Prostate gland (tissue), 2 donors: Measurements from ENCODE around the gene SURF6.

Source experiments
- POLR2A ChIP-seq: fragments of 450-650 bp; IDR thresholded peaks from one replicate; pipeline ENCODE4 v1.6.1; 2016; ENCODE audit warnings: antibody characterized with exemption, mild to moderate bottlenecking
- TF ChIP-seq, protein P1 (sequence below), 4 experiments: fragments of 200-600 bp in 2 of 4; fragments of 450-650 bp in 2 of 4; sonication (generic) in 2 of 4; IDR thresholded peaks; 1 replicate in 3 of 4; 2 replicates in 1 of 4; pipeline ENCODE4 v1.5.1; 2016 to 2019; ENCODE audit warnings: antibody characterized with exemption in 4 of 4, mild to moderate bottlenecking in 2 of 4, moderate library complexity in 2 of 4

- TF ChIP-seq, protein P1, sequence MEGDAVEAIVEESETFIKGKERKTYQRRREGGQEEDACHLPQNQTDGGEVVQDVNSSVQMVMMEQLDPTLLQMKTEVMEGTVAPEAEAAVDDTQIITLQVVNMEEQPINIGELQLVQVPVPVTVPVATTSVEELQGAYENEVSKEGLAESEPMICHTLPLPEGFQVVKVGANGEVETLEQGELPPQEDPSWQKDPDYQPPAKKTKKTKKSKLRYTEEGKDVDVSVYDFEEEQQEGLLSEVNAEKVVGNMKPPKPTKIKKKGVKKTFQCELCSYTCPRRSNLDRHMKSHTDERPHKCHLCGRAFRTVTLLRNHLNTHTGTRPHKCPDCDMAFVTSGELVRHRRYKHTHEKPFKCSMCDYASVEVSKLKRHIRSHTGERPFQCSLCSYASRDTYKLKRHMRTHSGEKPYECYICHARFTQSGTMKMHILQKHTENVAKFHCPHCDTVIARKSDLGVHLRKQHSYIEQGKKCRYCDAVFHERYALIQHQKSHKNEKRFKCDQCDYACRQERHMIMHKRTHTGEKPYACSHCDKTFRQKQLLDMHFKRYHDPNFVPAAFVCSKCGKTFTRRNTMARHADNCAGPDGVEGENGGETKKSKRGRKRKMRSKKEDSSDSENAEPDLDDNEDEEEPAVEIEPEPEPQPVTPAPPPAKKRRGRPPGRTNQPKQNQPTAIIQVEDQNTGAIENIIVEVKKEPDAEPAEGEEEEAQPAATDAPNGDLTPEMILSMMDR (IDR thresholded peaks at IDR 0.05), result peak in 2 of 4 experiments; percentile 16 to 43
- no peak for TF ChIP-seq POLR2A
Measured at GRCh38 chr9:133359399-133360175, 23.6 kb upstream of the SURF6 start.
